HCT116 (cell line): ENCODE results near the gene CREB3L4. TPM values are rescaled to one million over a fixed set of nuclear protein-coding genes. Genes with fewer than 3 reads are reported as not detected.

ENCODE experiments used
- ATAC-seq: fragments of 200-7000 bp; cut with Tn5 transposase; 2 replicates; pipeline ENCODE4 v1.9.1; 2020; ENCODE audit warnings: mild to moderate bottlenecking, moderate library complexity
- BruUV-seq: library from RNA; stranded (reverse); fragments of 400-500 nt; replicated peaks from 2 replicates; lab custom pipeline; 2021; lab: Mats Ljungman, UMichigan
- CTCF ChIA-PET: fragments of 300-600 bp; sonication (Branson Sonifier 250); formaldehyde crosslinking; loops from one replicate; lab custom pipeline; 2021; ENCODE audit warnings: antibody characterized with exemption; lab: Charles Lee
- POLR2A ChIA-PET: fragments of 300-600, 350-600 bp; sonication (Branson Sonifier 250); formaldehyde crosslinking; loops from one replicate; lab custom pipeline; 2021; ENCODE audit warnings: antibody characterized with exemption; lab: Charles Lee
- RAD21 ChIA-PET, 2 experiments: fragments of 300-600 bp; sonication (Branson Sonifier 250); formaldehyde crosslinking; loops; one replicate each; lab custom pipeline; 2023; ENCODE audit warnings: low total read pairs in 2 of 2; ENCODE audit not compliant: uncharacterized antibody in 2 of 2, unreplicated experiment in 2 of 2, low non-redundant PET in 1 of 2; lab: Charles Lee
- DNase-seq: peaks from one replicate; pipeline ENCODE4 v3.0.0-alpha.2; 2010; ENCODE audit warnings: low read depth, low spot score
- H2AFZ ChIP-seq: fragments of 200-600 bp; shearing (Covaris generic), sonication (generic); 2 replicates; pipeline ENCODE4 v1.6.1; 2017; ENCODE audit warnings: low read depth, mixed run types, mixed read lengths, antibody characterized with exemption, low read length; ENCODE audit not compliant: poor library complexity, severe bottlenecking
- H3K27ac ChIP-seq: 2 replicates; pipeline ENCODE4 v1.5.1; 2012; ENCODE audit warnings: low read depth, low read length
- H3K27me3 ChIP-seq: fragments of 200-600 bp; sonication (generic); 2 replicates; pipeline ENCODE4 v1.6.1; 2016; ENCODE audit warnings: mixed run types, low read length, mixed read lengths; ENCODE audit not compliant: insufficient read depth
- H3K36me3 ChIP-seq, 2 experiments: fragments of 200-500 bp in 1 of 2; fragments of 200-600 bp in 1 of 2; sonication (Bioruptor generic) in 1 of 2; sonication (generic) in 1 of 2; 2 replicates each; pipeline versions ENCODE4 v1.5.1 to v1.6.1; 2014 to 2016; ENCODE audit warnings: low read length in 2 of 2, inconsistent platforms in 1 of 2, mixed read lengths in 1 of 2, mixed run types in 1 of 2; ENCODE audit not compliant: insufficient read depth in 2 of 2, control insufficient read depth in 1 of 2
- H3K4me1 ChIP-seq, 2 experiments: fragments of 200-600 bp in 1 of 2; sonication (generic) in 1 of 2; 2 replicates each; pipeline versions ENCODE4 v1.5.1 to v1.6.1; 2012 to 2017; ENCODE audit warnings: low read length in 2 of 2, inconsistent platforms in 1 of 2, mild to moderate bottlenecking in 1 of 2, mixed read lengths in 1 of 2, mixed run types in 1 of 2, moderate library complexity in 1 of 2; ENCODE audit not compliant: insufficient read depth in 2 of 2, control insufficient read depth in 1 of 2
- H3K4me2 ChIP-seq: fragments of 200-600 bp; sonication (generic); 2 replicates; pipeline ENCODE4 v1.6.1; 2017; ENCODE audit warnings: mixed run types, low read length, mixed read lengths
- H3K4me3 ChIP-seq, 2 experiments: fragments of 200-600 bp in 1 of 2; sonication (generic) in 1 of 2; replicated peaks in 1 of 2; 2 replicates each; pipeline ENCODE4 v1.5.1; 2011 to 2016; ENCODE audit warnings: low read length in 2 of 2, control low read depth in 1 of 2, low read depth in 1 of 2, mild to moderate bottlenecking in 1 of 2, mixed read lengths in 1 of 2, mixed run types in 1 of 2
- H3K79me2 ChIP-seq: fragments of 200-600 bp; sonication (generic); 2 replicates; pipeline ENCODE4 v1.6.1; 2017; ENCODE audit warnings: mild to moderate bottlenecking, mixed run types, low read length, moderate library complexity, mixed read lengths; ENCODE audit not compliant: insufficient read depth
- H3K9ac ChIP-seq: fragments of 200-600 bp; sonication (generic); 2 replicates; pipeline ENCODE4 v1.6.1; 2016; ENCODE audit warnings: low read length, mixed read lengths
- H3K9me2 ChIP-seq: fragments of 200-600 bp; sonication (generic), shearing (Covaris generic); 2 replicates; pipeline ENCODE4 v1.6.1; 2017; ENCODE audit warnings: mixed run types, mild to moderate bottlenecking, moderate library complexity; ENCODE audit not compliant: insufficient read depth
- H3K9me3 ChIP-seq, 2 experiments: fragments of 200-500 bp in 1 of 2; fragments of 200-600 bp in 1 of 2; sonication (Bioruptor generic) in 1 of 2; sonication (generic) in 1 of 2; 2 replicates each; pipeline ENCODE4 v1.6.1; 2014 to 2017; ENCODE audit warnings: low read length in 2 of 2, mixed read lengths in 2 of 2, inconsistent platforms in 1 of 2, low read depth in 1 of 2, mild to moderate bottlenecking in 1 of 2, mixed run types in 1 of 2, moderate library complexity in 1 of 2; ENCODE audit not compliant: control insufficient read depth in 1 of 2, insufficient read depth in 1 of 2
- H4K20me1 ChIP-seq: fragments of 200-600 bp; sonication (generic), shearing (Covaris generic); 2 replicates; pipeline ENCODE4 v1.6.1; 2017; ENCODE audit warnings: mixed run types, mild to moderate bottlenecking, moderate library complexity; ENCODE audit not compliant: insufficient read depth
- JUND ChIP-seq: IDR thresholded peaks from 2 replicates; pipeline ENCODE4 v1.6.1; 2012
- YY1 ChIP-seq: IDR thresholded peaks from 2 replicates; pipeline ENCODE4 v1.6.1; 2011; ENCODE audit warnings: low read length, low read depth, moderate library complexity, mild to moderate bottlenecking; ENCODE audit not compliant: insufficient replicate concordance; ENCODE audit errors: extremely low read depth
- intact Hi-C: fragments of 100-400 bp; cut with micrococcal nuclease; formaldehyde crosslinking; loops from 2 replicates; pipeline ENCODE4 v1.10.0; 2022
- total RNA-seq: library from RNA; stranded (reverse); gene quantifications from one replicate; pipeline ENCODE4 v1.2.1, GENCODE V29; 2021; ENCODE audit not compliant: unreplicated experiment

CREB3L4 gene
- total RNA-seq, 1 experiment from 2014 or later: 15.3 TPM

DNA sequence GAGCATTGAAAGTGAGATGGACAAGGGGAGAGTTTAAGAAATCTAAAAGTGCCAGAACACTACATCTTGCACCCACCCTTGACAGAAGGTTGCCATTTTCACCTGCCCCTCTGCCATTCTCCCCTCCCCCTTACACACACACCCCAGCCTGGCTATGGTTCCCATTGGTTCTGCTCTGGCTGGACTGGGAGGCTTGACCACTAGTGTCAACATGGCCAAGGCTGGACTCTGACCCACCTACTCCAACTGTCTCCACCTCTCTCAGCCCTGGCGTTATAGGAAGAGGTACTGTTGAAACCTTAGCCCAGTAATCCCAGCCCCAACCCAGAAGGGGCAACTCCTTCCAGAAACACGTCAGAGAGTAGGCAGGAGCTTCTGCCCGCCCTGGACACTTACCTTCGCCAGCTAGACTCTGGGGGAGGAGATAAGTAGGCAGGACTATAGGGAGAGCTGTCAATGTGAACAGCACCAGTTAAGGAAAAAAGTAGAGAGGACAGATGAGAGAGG, 13.8 kb upstream of the CREB3L4 start:
- intact Hi-C loops: no loop called here
- no peak overlapping the region for H3K4me2 ChIP-seq
- no peaks in the 10 kb centered on the region for H3K27me3 ChIP-seq
- peaks cover 1 to 14% of the 10 kb centered on the region in 2 experiments; a peak in 2 of 4 replicates for H3K4me1 ChIP-seq
- H3K9me3 ChIP-seq: no peaks in the 10 kb centered on the region
- no peak for TF ChIP-seq JUND
- ChIA-PET CTCF (no interaction called here), POLR2A (no interaction called here), RAD21 (no interaction called here)
- BruUV-seq: no TSS peak
- peaks cover 49% of the 10 kb centered on the region for H3K79me2 ChIP-seq
- no peaks in the 10 kb centered on the region for H3K9me2 ChIP-seq
- no peak overlapping the region for H3K27ac ChIP-seq
- H4K20me1 ChIP-seq: no peaks in the 10 kb centered on the region
- H3K9ac ChIP-seq: no peak overlapping the region
- DNase-seq: no peak
- no peak overlapping the region for H3K4me3 ChIP-seq
- no peak overlapping the region for H2AFZ ChIP-seq
- no peak for ATAC-seq
- H3K36me3 ChIP-seq: peaks cover 19 to 22% of the 10 kb centered on the region in 2 experiments; a peak in 3 of 4 replicates

DNA sequence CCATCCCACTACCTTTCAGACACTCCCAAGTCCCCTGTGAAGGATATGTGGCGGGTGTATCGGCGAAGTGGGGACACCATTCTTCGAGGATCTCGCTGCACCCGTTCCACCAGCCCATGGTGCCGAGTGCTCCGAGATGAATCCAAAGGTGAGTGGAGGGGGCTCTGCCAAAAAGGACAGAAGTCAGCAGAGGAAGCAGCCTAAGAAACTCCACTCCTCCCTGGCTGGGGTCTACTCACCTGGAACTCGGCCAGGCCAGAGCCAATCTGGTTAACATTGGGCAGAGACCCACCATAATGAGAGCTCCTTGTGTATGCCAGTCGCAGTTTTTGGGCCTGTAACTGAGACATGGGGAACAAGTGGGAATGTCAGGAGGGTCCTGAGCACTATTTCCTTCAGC, 12.9 kb upstream of the CREB3L4 start:
- no peak for TF ChIP-seq YY1
- POLR2A ChIA-PET: no interaction called here
- H3K27ac ChIP-seq: no peak overlapping the region
- intact Hi-C loops: no loop called here
- H3K27me3 ChIP-seq: no peaks in the 10 kb centered on the region
- CTCF ChIA-PET: no interaction called here
- no peaks in the 10 kb centered on the region for H3K9me2 ChIP-seq
- no peak overlapping the region for H3K4me3 ChIP-seq
- no peak overlapping the region for H2AFZ ChIP-seq
- no peak for DNase-seq
- H3K9me3 ChIP-seq: no peaks in the 10 kb centered on the region
- peaks cover 19 to 22% of the 10 kb centered on the region in 2 experiments; a peak in 3 of 4 replicates for H3K36me3 ChIP-seq
- H3K79me2 ChIP-seq: peaks cover 49% of the 10 kb centered on the region
- no peak overlapping the region for H3K9ac ChIP-seq
- RAD21 ChIA-PET: no interaction called here
- BruUV-seq: no TSS peak
- peaks cover 4 to 19% of the 10 kb centered on the region in 2 experiments; a peak in 2 of 4 replicates for H3K4me1 ChIP-seq
- ATAC-seq: no peak
- no peak overlapping the region for H3K4me2 ChIP-seq
- H4K20me1 ChIP-seq: no peaks in the 10 kb centered on the region
